Panc1 (cell line): Measurements from ENCODE around the gene BANF1. TPM values are rescaled to one million over a fixed set of nuclear protein-coding genes. Genes with fewer than 3 reads are reported as not detected.

Experiments used
- ATAC-seq: fragments of 200-7000 bp; cut with Tn5 transposase; 2 replicates; pipeline ENCODE4 v1.9.1; 2020; ENCODE audit warnings: mild to moderate bottlenecking, moderate library complexity
- BruUV-seq: library from RNA; stranded (reverse); fragments of 400-500 nt; replicated peaks from 2 replicates; lab custom pipeline; 2021; lab: Mats Ljungman, UMichigan
- CTCF ChIA-PET: fragments of 300-600 bp; sonication (Branson Sonifier 250); formaldehyde crosslinking; loops from one replicate; lab custom pipeline; 2022; ENCODE audit warnings: antibody characterized with exemption; lab: Charles Lee
- POLR2A ChIA-PET: fragments of 300-600 bp; sonication (Branson Sonifier 250); formaldehyde crosslinking; loops from one replicate; lab custom pipeline; 2022; ENCODE audit warnings: antibody characterized with exemption; lab: Charles Lee
- DNase-seq: peaks from one replicate; pipeline ENCODE4 v3.0.0-alpha.2; 2010; ENCODE audit warnings: low read depth, low spot score
- H3K27ac ChIP-seq: 2 replicates; pipeline ENCODE4 v1.5.1; 2011; ENCODE audit warnings: mild to moderate bottlenecking, low read length, inconsistent platforms
- H3K27me3 ChIP-seq: fragments of 200-500 bp; sonication (Bioruptor generic); 2 replicates; pipeline ENCODE4 v1.6.0; 2014; ENCODE audit warnings: low read length, inconsistent platforms; ENCODE audit not compliant: control insufficient read depth, insufficient read depth
- H3K36me3 ChIP-seq: fragments of 200-500 bp; sonication (Bioruptor generic); 2 replicates; pipeline ENCODE4 v1.5.1; 2014; ENCODE audit warnings: inconsistent platforms, mild to moderate bottlenecking, low read length, moderate library complexity; ENCODE audit not compliant: control insufficient read depth, insufficient read depth
- H3K4me1 ChIP-seq: 2 replicates; pipeline ENCODE4 v1.5.1; 2011; ENCODE audit warnings: inconsistent platforms, mild to moderate bottlenecking, low read length, moderate library complexity; ENCODE audit not compliant: control insufficient read depth, insufficient read depth
- H3K4me3 ChIP-seq, 2 experiments: 2 replicates each; pipeline ENCODE4 v1.5.1; 2011 to 2012; ENCODE audit warnings: low read depth in 2 of 2, low read length in 2 of 2, mild to moderate bottlenecking in 2 of 2, inconsistent platforms in 1 of 2, moderate library complexity in 1 of 2
- H3K9me3 ChIP-seq: fragments of 200-500 bp; sonication (Bioruptor generic); 2 replicates; pipeline ENCODE4 v1.5.1; 2014; ENCODE audit warnings: low read depth, mild to moderate bottlenecking, inconsistent platforms, low read length, moderate library complexity; ENCODE audit not compliant: control insufficient read depth, insufficient read depth
- POLR2AphosphoS5 ChIP-seq: IDR thresholded peaks from 2 replicates; pipeline ENCODE4 v1.6.1; 2012; ENCODE audit warnings: mild to moderate bottlenecking, low read depth, low read length, moderate library complexity
- SIN3A ChIP-seq: IDR thresholded peaks from 2 replicates; pipeline ENCODE4 v1.6.1; 2012; ENCODE audit warnings: low read depth, mild to moderate bottlenecking, low read length, moderate library complexity, borderline replicate concordance; ENCODE audit not compliant: insufficient read depth
- TCF7L2 ChIP-seq: IDR thresholded peaks from 2 replicates; pipeline ENCODE4 v1.6.1; 2011; ENCODE audit warnings: mild to moderate bottlenecking, low read depth, low read length, inconsistent platforms
- in situ Hi-C: cut with HindIII; loops from 2 replicates; pipeline ENCODE4 v1.10.0; 2016; ENCODE audit warnings: low sequenced_read_pairs, low pct_unique_long_range_greater_than_20kb
- intact Hi-C: fragments of 100-400 bp; cut with micrococcal nuclease; formaldehyde crosslinking; loops from one replicate; pipeline ENCODE4 v1.10.0; 2022; ENCODE audit not compliant: unreplicated experiment
- total RNA-seq: library from RNA; stranded (reverse); gene quantifications from one replicate; pipeline ENCODE4 v1.2.1, GENCODE V29; 2021; ENCODE audit not compliant: unreplicated experiment
- TF ChIP-seq, protein P1 (sequence below): fragments of 450-650 bp; IDR thresholded peaks from 2 replicates; pipeline ENCODE4 v1.5.1; 2017; ENCODE audit warnings: mild to moderate bottlenecking
- TF ChIP-seq, protein P2 (sequence below), 2 experiments: IDR thresholded peaks; 2 replicates each; pipeline ENCODE4 v1.6.1; 2011 to 2012; ENCODE audit warnings: low read depth in 2 of 2, control low read depth in 1 of 2, low read length in 1 of 2, mild to moderate bottlenecking in 1 of 2, moderate library complexity in 1 of 2; ENCODE audit not compliant: insufficient read depth in 1 of 2

Gene BANF1
- total RNA-seq, 1 experiment from 2014 or later: 494 TPM

DNA sequence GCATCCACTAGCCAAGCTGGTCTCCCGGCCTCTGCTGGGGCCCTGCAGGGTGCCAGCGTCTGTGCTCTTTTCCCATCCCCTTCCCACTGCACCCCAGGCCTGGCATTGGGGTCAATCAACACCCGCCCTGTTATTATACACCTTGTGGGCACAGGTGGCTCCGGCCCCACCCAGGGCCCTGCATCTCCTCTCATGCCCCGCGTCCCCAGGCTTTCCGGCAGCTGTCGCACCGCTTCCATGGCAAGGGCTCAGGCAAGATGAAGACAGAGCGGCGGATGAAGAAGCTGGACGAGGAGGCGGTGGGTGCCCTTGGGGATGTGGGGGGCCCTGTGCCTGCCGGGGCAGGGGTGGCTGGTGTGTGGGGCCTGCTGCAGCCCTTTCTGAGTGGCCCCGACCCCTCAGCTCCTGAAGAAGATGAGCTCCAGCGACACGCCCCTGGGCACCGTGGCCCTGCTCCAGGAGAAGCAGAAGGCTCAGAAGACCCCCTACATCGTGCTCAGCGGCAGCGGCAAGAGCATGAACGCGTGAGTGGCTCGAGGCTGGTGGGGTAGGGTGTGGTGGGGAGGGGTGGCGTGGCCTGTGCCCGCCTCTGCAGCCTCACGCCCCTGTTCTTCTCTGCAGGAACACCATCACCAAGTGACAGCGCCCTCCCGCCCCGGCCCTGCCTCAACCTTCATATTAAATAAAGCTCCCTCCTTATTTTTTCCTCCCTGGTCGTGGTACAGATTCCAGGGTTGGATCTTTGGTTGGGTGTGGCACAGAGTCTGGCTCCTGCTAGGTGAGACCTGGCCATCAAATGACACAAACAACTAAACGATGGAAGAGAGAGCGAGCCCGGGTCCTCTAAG is 23.7 kb upstream of the BANF1 start:
- BruUV-seq: no TSS peak
- Histone ChIP-seq H3K4me1 (no peaks in the 10 kb centered on the region), H3K27ac (no peak overlapping the region), H3K27me3 (no peaks in the 10 kb centered on the region), H3K36me3 (peaks cover 4% of the 10 kb centered on the region), H3K9me3 (no peaks in the 10 kb centered on the region), H3K4me3 (no peak overlapping the region)
- in situ Hi-C loops (no loop called here), intact Hi-C loops (no loop called here)
- POLR2A ChIA-PET: interaction anchor here (0.6 kb wide), 1 partner anchor 15 kb away, joined by 4 read pairs; no protein-coding TSS in a partner anchor
- CTCF ChIA-PET: interaction anchor here (0.6 to 1.0 kb wide), 2 partner anchors 90 to 94 kb away, joined by 3 to 6 read pairs; partner anchors contain the start of gene FIBP
- TF ChIP-seq, protein P1, sequence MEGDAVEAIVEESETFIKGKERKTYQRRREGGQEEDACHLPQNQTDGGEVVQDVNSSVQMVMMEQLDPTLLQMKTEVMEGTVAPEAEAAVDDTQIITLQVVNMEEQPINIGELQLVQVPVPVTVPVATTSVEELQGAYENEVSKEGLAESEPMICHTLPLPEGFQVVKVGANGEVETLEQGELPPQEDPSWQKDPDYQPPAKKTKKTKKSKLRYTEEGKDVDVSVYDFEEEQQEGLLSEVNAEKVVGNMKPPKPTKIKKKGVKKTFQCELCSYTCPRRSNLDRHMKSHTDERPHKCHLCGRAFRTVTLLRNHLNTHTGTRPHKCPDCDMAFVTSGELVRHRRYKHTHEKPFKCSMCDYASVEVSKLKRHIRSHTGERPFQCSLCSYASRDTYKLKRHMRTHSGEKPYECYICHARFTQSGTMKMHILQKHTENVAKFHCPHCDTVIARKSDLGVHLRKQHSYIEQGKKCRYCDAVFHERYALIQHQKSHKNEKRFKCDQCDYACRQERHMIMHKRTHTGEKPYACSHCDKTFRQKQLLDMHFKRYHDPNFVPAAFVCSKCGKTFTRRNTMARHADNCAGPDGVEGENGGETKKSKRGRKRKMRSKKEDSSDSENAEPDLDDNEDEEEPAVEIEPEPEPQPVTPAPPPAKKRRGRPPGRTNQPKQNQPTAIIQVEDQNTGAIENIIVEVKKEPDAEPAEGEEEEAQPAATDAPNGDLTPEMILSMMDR: no peak
- TF ChIP-seq POLR2AphosphoS5: no peak
- TF ChIP-seq TCF7L2: no peak
- TF ChIP-seq, protein P2, sequence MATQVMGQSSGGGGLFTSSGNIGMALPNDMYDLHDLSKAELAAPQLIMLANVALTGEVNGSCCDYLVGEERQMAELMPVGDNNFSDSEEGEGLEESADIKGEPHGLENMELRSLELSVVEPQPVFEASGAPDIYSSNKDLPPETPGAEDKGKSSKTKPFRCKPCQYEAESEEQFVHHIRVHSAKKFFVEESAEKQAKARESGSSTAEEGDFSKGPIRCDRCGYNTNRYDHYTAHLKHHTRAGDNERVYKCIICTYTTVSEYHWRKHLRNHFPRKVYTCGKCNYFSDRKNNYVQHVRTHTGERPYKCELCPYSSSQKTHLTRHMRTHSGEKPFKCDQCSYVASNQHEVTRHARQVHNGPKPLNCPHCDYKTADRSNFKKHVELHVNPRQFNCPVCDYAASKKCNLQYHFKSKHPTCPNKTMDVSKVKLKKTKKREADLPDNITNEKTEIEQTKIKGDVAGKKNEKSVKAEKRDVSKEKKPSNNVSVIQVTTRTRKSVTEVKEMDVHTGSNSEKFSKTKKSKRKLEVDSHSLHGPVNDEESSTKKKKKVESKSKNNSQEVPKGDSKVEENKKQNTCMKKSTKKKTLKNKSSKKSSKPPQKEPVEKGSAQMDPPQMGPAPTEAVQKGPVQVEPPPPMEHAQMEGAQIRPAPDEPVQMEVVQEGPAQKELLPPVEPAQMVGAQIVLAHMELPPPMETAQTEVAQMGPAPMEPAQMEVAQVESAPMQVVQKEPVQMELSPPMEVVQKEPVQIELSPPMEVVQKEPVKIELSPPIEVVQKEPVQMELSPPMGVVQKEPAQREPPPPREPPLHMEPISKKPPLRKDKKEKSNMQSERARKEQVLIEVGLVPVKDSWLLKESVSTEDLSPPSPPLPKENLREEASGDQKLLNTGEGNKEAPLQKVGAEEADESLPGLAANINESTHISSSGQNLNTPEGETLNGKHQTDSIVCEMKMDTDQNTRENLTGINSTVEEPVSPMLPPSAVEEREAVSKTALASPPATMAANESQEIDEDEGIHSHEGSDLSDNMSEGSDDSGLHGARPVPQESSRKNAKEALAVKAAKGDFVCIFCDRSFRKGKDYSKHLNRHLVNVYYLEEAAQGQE (IDR thresholded peaks at IDR 0.05; ENCODE audit: insufficient read depth in 1 of 2, low read depth in 2 of 2, low read length in 1 of 2): no peak
- no peak for TF ChIP-seq SIN3A
- DNase-seq: no peak
- ATAC-seq: no peak

DNA sequence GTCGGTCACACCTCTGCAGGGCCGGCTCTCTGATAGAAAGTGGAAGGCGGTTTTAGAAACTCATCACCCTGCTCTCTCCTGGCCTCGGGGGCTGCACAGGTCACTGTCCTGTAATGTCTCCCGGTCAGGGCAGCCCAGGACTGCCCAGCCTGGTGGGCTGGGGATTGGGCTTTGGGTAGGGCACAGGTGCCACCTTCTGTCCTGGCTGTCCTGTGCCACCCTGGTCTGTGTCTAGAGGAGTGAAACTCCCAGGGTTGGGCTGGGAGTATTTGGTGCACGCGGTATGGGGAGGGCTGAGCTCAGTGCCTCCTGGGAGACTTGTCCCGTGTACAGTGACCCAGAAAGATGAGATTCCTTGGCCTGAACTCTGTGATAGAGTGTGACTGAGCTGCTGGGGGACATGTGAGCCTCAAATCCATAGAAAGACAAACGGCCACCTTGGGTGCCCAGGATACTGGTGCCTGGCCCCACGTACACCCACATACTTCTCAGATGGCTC is 23.0 kb upstream of the BANF1 start:
- ATAC-seq (0 out of 2 replicates have a peak, but pooled peaks have one; percentile 2), DNase-seq (no peak)
- no peaks in the 10 kb centered on the region for H3K4me1 ChIP-seq
- H3K27ac ChIP-seq: no peak overlapping the region
- TF ChIP-seq, protein P2 (IDR thresholded peaks at IDR 0.05; ENCODE audit: insufficient read depth in 1 of 2, low read depth in 2 of 2, low read length in 1 of 2): no peak
- TF ChIP-seq, protein P1: no peak
- CTCF ChIA-PET: interaction anchor here (0.6 to 1.0 kb wide), 2 partner anchors 91 to 95 kb away, joined by 3 to 6 read pairs; partner anchors contain the start of gene FIBP
- no peak overlapping the region for H3K4me3 ChIP-seq
- H3K36me3 ChIP-seq: peaks cover 2% of the 10 kb centered on the region; the same call in 1 of the 2 replicates
- in situ Hi-C loops: no loop called here
- POLR2A ChIA-PET: interaction anchor here (0.6 kb wide), 1 partner anchor 15 kb away, joined by 4 read pairs; no protein-coding TSS in a partner anchor
- H3K27me3 ChIP-seq: no peaks in the 10 kb centered on the region
- TSS peak; percentile 42 for BruUV-seq
- intact Hi-C loops: no loop called here
- H3K9me3 ChIP-seq: no peaks in the 10 kb centered on the region
